Kidney (tissue), 14 donors: ENCODE measurements around the gene GASK1B. TPM values are rescaled to one million over a fixed set of nuclear protein-coding genes. Genes with fewer than 3 reads are reported as not detected.

ENCODE experiments used
- DNase-seq, 5 donors: peaks; one replicate each; pipeline ENCODE4 v3.0.0-alpha.2; 2013 to 2020
- FAIRE-seq: peaks from 2 replicates; lab custom pipeline; 2012; peaks lifted over from hg19 to GRCh38; lab: Jason Lieb, UNC
- H3K27ac ChIP-seq, 2 donors: one replicate each; pipeline ENCODE4 v1.7.0; 2013; ENCODE audit warnings: low read depth in 2 of 2, low read length in 2 of 2, inconsistent platforms in 1 of 2
- H3K27me3 ChIP-seq: one replicate; pipeline ENCODE4 v1.7.1; 2013; ENCODE audit warnings: low read length, inconsistent platforms; ENCODE audit not compliant: control insufficient read depth, insufficient read depth
- H3K36me3 ChIP-seq, 3 donors: one replicate each; pipeline versions ENCODE4 v1.7.0 to v1.7.1; 2013; ENCODE audit warnings: low read length in 3 of 3, control low read depth in 1 of 3, inconsistent platforms in 1 of 3; ENCODE audit not compliant: insufficient read depth in 3 of 3, control insufficient read depth in 2 of 3
- H3K4me1 ChIP-seq, 3 donors: one replicate each; pipeline versions ENCODE4 v1.7.0 to v1.7.1; 2013; ENCODE audit warnings: low read length in 3 of 3, inconsistent platforms in 1 of 3, low read depth in 1 of 3; ENCODE audit not compliant: control insufficient read depth in 2 of 3, insufficient read depth in 2 of 3
- H3K4me3 ChIP-seq, 3 donors: one replicate each; pipeline versions ENCODE4 v1.7.0 to v1.8.1; 2013; ENCODE audit warnings: low read length in 3 of 3, control low read depth in 1 of 3, inconsistent platforms in 1 of 3
- H3K9ac ChIP-seq, 3 donors: one replicate each; pipeline versions ENCODE4 v1.7.0 to v1.7.1; 2013; ENCODE audit warnings: low read length in 3 of 3, control low read depth in 1 of 3, inconsistent platforms in 1 of 3
- H3K9me3 ChIP-seq, 3 donors: one replicate each; pipeline versions ENCODE4 v1.7.0 to v1.7.1; 2013; ENCODE audit warnings: low read length in 3 of 3, control low read depth in 1 of 3, inconsistent platforms in 1 of 3; ENCODE audit not compliant: control insufficient read depth in 2 of 3, insufficient read depth in 1 of 3
- intact Hi-C: fragments of 100-400 bp; cut with DNase I; formaldehyde crosslinking; loops from one replicate; pipeline ENCODE4 v1.11.1; 2022
- polyA plus RNA-seq: library from polyadenylated mRNA; stranded (reverse); fragments of 350-450 nt; fragmentation: Illumina TruSeq; extraction: RNeasy Lipid Tissue Mini Kit (QIAGEN cat#74804); gene quantifications from one replicate; pipeline ENCODE4 v1.2.3, GENCODE V29; 2014; ENCODE audit warnings: low read depth, low replicate concordance; ENCODE audit not compliant: insufficient read depth
- total RNA-seq: library from RNA; stranded (reverse); fragmentation: NEBNext Ultra II Directional; extraction: Animal tissue kit (Norgen Biotek cat#: 25700); gene quantifications from one replicate; pipeline ENCODE4 v1.2.1, GENCODE V29; 2021
- TF ChIP-seq, protein P1 (sequence below): IDR thresholded peaks from 3 replicates; pipeline ENCODE4 v1.5.1; 2012; ENCODE audit warnings: mild to moderate bottlenecking, moderate library complexity, borderline replicate concordance; ENCODE audit not compliant: insufficient read depth; ENCODE audit errors: extremely low read depth
- donor health status: control.
- donor health status: control.
- donor health status: control.
- donor health status: control.
- donor health status: control.
- donor health status: DM: yes; HTN: yes; CAD: no.
- donor health status: Normal renal cell carcinoma (clear cell type).

GASK1B gene
- total and polyA plus RNA-seq, 2 donors from 2014 or later: 6.5 to 38.6 TPM

GRCh38 chr4:158200214-158200613 lies 27.4 kb upstream of the GASK1B start:
- no peaks in the 10 kb centered on the region for H3K36me3 ChIP-seq
- FAIRE-seq (no peak), DNase-seq (no peak)
- intact Hi-C loops: no loop called here
- no peaks in the 10 kb centered on the region for H3K9me3 ChIP-seq
- H3K27me3 ChIP-seq: no peaks in the 10 kb centered on the region
- no peak overlapping the region for H3K27ac ChIP-seq
- H3K9ac ChIP-seq: no peak overlapping the region
- H3K4me1 ChIP-seq: no peaks in the 10 kb centered on the region
- no peak overlapping the region for H3K4me3 ChIP-seq
- TF ChIP-seq, protein P1, sequence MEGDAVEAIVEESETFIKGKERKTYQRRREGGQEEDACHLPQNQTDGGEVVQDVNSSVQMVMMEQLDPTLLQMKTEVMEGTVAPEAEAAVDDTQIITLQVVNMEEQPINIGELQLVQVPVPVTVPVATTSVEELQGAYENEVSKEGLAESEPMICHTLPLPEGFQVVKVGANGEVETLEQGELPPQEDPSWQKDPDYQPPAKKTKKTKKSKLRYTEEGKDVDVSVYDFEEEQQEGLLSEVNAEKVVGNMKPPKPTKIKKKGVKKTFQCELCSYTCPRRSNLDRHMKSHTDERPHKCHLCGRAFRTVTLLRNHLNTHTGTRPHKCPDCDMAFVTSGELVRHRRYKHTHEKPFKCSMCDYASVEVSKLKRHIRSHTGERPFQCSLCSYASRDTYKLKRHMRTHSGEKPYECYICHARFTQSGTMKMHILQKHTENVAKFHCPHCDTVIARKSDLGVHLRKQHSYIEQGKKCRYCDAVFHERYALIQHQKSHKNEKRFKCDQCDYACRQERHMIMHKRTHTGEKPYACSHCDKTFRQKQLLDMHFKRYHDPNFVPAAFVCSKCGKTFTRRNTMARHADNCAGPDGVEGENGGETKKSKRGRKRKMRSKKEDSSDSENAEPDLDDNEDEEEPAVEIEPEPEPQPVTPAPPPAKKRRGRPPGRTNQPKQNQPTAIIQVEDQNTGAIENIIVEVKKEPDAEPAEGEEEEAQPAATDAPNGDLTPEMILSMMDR: no peak

DNA sequence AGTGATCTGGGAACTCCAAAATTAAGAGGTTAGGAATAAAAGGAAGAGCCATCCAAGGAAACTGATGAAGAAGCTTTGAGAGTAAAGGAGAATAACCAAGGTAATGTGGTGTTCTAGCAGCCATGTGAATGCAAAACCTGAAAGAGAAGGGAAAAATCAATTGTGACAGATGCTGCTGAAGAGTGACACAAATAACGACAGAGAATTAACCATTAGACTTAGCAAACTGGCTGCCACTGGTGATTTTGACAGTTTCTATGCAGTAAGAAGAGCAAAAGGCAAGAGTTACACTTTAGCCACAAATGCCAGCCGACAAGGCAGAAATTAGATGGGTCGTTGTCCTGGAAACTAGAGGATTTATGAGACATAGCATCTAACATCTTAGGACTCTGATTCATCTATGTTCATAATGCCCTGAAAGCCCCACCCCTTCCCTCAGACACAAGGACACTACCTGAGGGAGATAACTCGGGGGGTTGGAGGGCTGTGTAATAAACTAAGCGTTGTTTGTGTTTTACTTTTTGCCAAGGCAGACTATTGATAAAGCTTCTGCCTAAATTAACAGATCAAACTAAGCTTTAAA lies 24.5 kb upstream of the GASK1B start:
- Histone ChIP-seq H3K9me3 (no peaks in the 10 kb centered on the region), H3K4me3 (no peak overlapping the region), H3K27ac (no peak overlapping the region), H3K9ac (no peak overlapping the region), H3K27me3 (no peaks in the 10 kb centered on the region), H3K4me1 (no peaks in the 10 kb centered on the region), H3K36me3 (no peaks in the 10 kb centered on the region)
- FAIRE-seq: no peak
- intact Hi-C loops: no loop called here
- TF ChIP-seq, protein P1: no peak
- no peak for DNase-seq

GRCh38 chr4:158195297-158195696 lies 22.5 kb upstream of the GASK1B start:
- Histone ChIP-seq H3K27me3 (no peaks in the 10 kb centered on the region), H3K9ac (no peak overlapping the region), H3K4me3 (no peak overlapping the region), H3K27ac (no peak overlapping the region), H3K4me1 (no peaks in the 10 kb centered on the region), H3K9me3 (no peaks in the 10 kb centered on the region), H3K36me3 (no peaks in the 10 kb centered on the region)
- no peak for FAIRE-seq
- TF ChIP-seq, protein P1: no peak
- DNase-seq: no peak
- intact Hi-C loops: no loop called here
